ENCODE measurements around the gene TAF10.

- TF ChIP-seq SP1 (IDR thresholded peaks at IDR 0.05): no peak
- TF ChIP-seq BHLHE40 (IDR thresholded peaks at IDR 0.05; ENCODE audit: borderline replicate concordance): no peak
- TF ChIP-seq FOXM1 (IDR thresholded peaks at IDR 0.05; ENCODE audit: borderline replicate concordance): no peak
- no peak for TF ChIP-seq HDGF (IDR thresholded peaks at IDR 0.05; ENCODE audit: borderline replicate concordance)
- no peak for TF ChIP-seq L3MBTL2 (conservative IDR thresholded peaks at IDR 0.05)
- TF ChIP-seq NFRKB (IDR thresholded peaks at IDR 0.05): no peak
- no peak for TF ChIP-seq ARNT (IDR thresholded peaks at IDR 0.05)
These were observed 35.1 kb upstream of the TAF10 start for GRCh38 chr11:6646918-6647679.

Data from HEK293T (cell line).